ENCODE results near the gene NR3C1. TPM values are rescaled to one million over a fixed set of nuclear protein-coding genes. Genes with fewer than 3 reads are reported as not detected.

The NR3C1 gene
- total and polyA plus RNA-seq, 2 donors (not counting 1 experiment from before 2014, with no cell fraction given) = 17.6 to 218 TPM

GRCh38 chr5:143418140-143418866 is 14.8 kb upstream of the NR3C1 start:
- H3K9me3 ChIP-seq (ENCODE audit: control extremely low read depth in 1 of 3, control insufficient read depth in 2 of 3, insufficient read depth in 1 of 3, low read length in 2 of 3) = no peaks in the 10 kb centered on the region
- H3K79me2 ChIP-seq (ENCODE audit: control insufficient read depth, insufficient read depth, low read length) = no peaks in the 10 kb centered on the region
- H3K4me2 ChIP-seq (replicated peaks; ENCODE audit: low read depth, low read length, poor library complexity, severe bottlenecking) = no peak overlapping the region
- Mint-ChIP-seq H3K27ac (no peak overlapping the region), H3K27me3 (no peaks in the 10 kb centered on the region), H3K4me3 (peak overlapping the region; percentile 42), H3K9me3 (ENCODE audit: insufficient read depth) (no peaks in the 10 kb centered on the region), H3K4me1 (peaks cover 37% of the 10 kb centered on the region)
- ATAC-seq (ENCODE audit: low read depth) (no peak), DNase-seq (no peak)
- no peak overlapping the region for H3K9ac ChIP-seq (ENCODE audit: low read length)
- POLR2A ChIA-PET = no interaction called here
- H2AFZ ChIP-seq (ENCODE audit: insufficient read depth, low read depth, low read length, poor library complexity, severe bottlenecking) = no peak overlapping the region
- no peaks in the 10 kb centered on the region for H3K27me3 ChIP-seq (replicated peaks in 1 of 4; ENCODE audit: control extremely low read depth in 1 of 4, control insufficient read depth in 3 of 4, insufficient read depth in 4 of 4, low read length in 3 of 4)
- no peak overlapping the region for H3K4me3 ChIP-seq (ENCODE audit: control extremely low read depth in 1 of 5, extremely low read depth in 1 of 5, insufficient read depth in 1 of 5, low read depth in 2 of 5, low read length in 4 of 5)
- no peaks in the 10 kb centered on the region for H3K36me3 ChIP-seq (replicated peaks in 1 of 2; ENCODE audit: control extremely low read depth in 1 of 2, control insufficient read depth in 1 of 2, extremely low read depth in 1 of 2, insufficient read depth in 2 of 2, low read length in 1 of 2)
- intact Hi-C loops (cut with micrococcal nuclease) = no loop called here
- TF ChIP-seq EZH2 (IDR thresholded peaks at IDR 0.05; ENCODE audit: borderline replicate concordance, insufficient read depth, low read depth, low read length, poor library complexity, severe bottlenecking) (no peak), CTCF (IDR thresholded peaks at IDR 0.05) (no peak)
- CTCF ChIA-PET = no interaction called here
- H4K20me1 ChIP-seq (ENCODE audit: control insufficient read depth, insufficient read depth, low read length, poor library complexity, severe bottlenecking) = no peaks in the 10 kb centered on the region
- WGBS (ENCODE audit: insufficient coverage) = 67% methylated on average over 1 of the region's 2 CpGs
- peaks cover 14 to 15% of the 10 kb centered on the region in 2 donors for H3K4me1 ChIP-seq (ENCODE audit: control insufficient read depth in 2 of 2, insufficient read depth in 2 of 2, low read length in 2 of 2)
- no peak overlapping the region for H3K27ac ChIP-seq (ENCODE audit: low read length in 2 of 2)

- H2AFZ ChIP-seq (ENCODE audit: insufficient read depth, low read depth, low read length, poor library complexity, severe bottlenecking) = no peak overlapping the region
- no peak overlapping the region for H3K9ac ChIP-seq (ENCODE audit: low read length)
Observed at GRCh38 chr5:143417503-143418139, 14.1 kb upstream of the NR3C1 start.

More at GRCh38 chr5:143417503-143418139, 14.1 kb upstream of the NR3C1 start:
- ATAC-seq (ENCODE audit: low read depth) = no peak
- no peak for DNase-seq
- intact Hi-C loops (cut with micrococcal nuclease) = no loop called here
- no peaks in the 10 kb centered on the region for H3K36me3 ChIP-seq (replicated peaks in 1 of 2; ENCODE audit: control extremely low read depth in 1 of 2, control insufficient read depth in 1 of 2, extremely low read depth in 1 of 2, insufficient read depth in 2 of 2, low read length in 1 of 2)
- H3K79me2 ChIP-seq (ENCODE audit: control insufficient read depth, insufficient read depth, low read length) = no peaks in the 10 kb centered on the region
- H3K27me3 ChIP-seq (replicated peaks in 1 of 4; ENCODE audit: control extremely low read depth in 1 of 4, control insufficient read depth in 3 of 4, insufficient read depth in 4 of 4, low read length in 3 of 4) = no peaks in the 10 kb centered on the region
- H3K4me1 Mint-ChIP-seq = peaks cover 40% of the 10 kb centered on the region
- TF ChIP-seq EZH2 (IDR thresholded peaks at IDR 0.05; ENCODE audit: borderline replicate concordance, insufficient read depth, low read depth, low read length, poor library complexity, severe bottlenecking) (no peak), CTCF (IDR thresholded peaks at IDR 0.05) (no peak)
- H4K20me1 ChIP-seq (ENCODE audit: control insufficient read depth, insufficient read depth, low read length, poor library complexity, severe bottlenecking) = no peaks in the 10 kb centered on the region
- H3K27ac ChIP-seq (ENCODE audit: low read length in 2 of 2) = no peak overlapping the region
- peak overlapping the region; percentile 9 for H3K4me3 Mint-ChIP-seq
- no peak overlapping the region for H3K27ac Mint-ChIP-seq
- ChIA-PET CTCF (no interaction called here), POLR2A (no interaction called here)
- no peaks in the 10 kb centered on the region for H3K9me3 ChIP-seq (ENCODE audit: control extremely low read depth in 1 of 3, control insufficient read depth in 2 of 3, insufficient read depth in 1 of 3, low read length in 2 of 3)
- H3K9me3 Mint-ChIP-seq (ENCODE audit: insufficient read depth) = no peaks in the 10 kb centered on the region
- H3K4me1 ChIP-seq (ENCODE audit: control insufficient read depth in 2 of 2, insufficient read depth in 2 of 2, low read length in 2 of 2) = peaks cover 14 to 15% of the 10 kb centered on the region in 2 donors
- no peaks in the 10 kb centered on the region for H3K27me3 Mint-ChIP-seq
- no peak overlapping the region for H3K4me3 ChIP-seq (ENCODE audit: control extremely low read depth in 1 of 5, extremely low read depth in 1 of 5, insufficient read depth in 1 of 5, low read depth in 2 of 5, low read length in 4 of 5)
- WGBS (ENCODE audit: insufficient coverage) = no CpG with 5 or more reads among the region's 4 CpGs
- no peak overlapping the region for H3K4me2 ChIP-seq (replicated peaks; ENCODE audit: low read depth, low read length, poor library complexity, severe bottlenecking)
